ENCODE results near the gene COPG2.
"Not testable (repeated sequence)": the region's sequence is repeated elsewhere in the genome, so short reads cannot be mapped to it uniquely, and the experiment has no call there.

GRCh38 chr7:130591464-130591863, 77.1 kb downstream of the COPG2 start:
- not testable (repeated sequence) for TF ChIP-seq YY1 (IDR thresholded peaks at IDR 0.05; ENCODE audit: insufficient read depth, insufficient read length); ZNF274 (IDR thresholded peaks at IDR 0.05; ENCODE audit: low read depth, low read length); SUZ12 (IDR thresholded peaks at IDR 0.05; ENCODE audit: extremely low read depth, insufficient read depth, insufficient read length)
